NCI-H2107 treated with DMSO at 0.1 percent for 48 hours (cell line): ENCODE measurements around the gene SMIM29.
A peak's percentile ranks its signal among the peaks of the same experiment; 100 is the strongest.

Source experiments
- DNase-seq: peaks from one replicate; lab custom pipeline; 2025; ENCODE audit not compliant: unreplicated experiment; lab: John Stamatoyannopoulos, UW

SMIM29 gene

GRCh38 chr6:34227761-34228421 is 20.9 kb downstream of the SMIM29 start:
- no peak for DNase-seq

DNA sequence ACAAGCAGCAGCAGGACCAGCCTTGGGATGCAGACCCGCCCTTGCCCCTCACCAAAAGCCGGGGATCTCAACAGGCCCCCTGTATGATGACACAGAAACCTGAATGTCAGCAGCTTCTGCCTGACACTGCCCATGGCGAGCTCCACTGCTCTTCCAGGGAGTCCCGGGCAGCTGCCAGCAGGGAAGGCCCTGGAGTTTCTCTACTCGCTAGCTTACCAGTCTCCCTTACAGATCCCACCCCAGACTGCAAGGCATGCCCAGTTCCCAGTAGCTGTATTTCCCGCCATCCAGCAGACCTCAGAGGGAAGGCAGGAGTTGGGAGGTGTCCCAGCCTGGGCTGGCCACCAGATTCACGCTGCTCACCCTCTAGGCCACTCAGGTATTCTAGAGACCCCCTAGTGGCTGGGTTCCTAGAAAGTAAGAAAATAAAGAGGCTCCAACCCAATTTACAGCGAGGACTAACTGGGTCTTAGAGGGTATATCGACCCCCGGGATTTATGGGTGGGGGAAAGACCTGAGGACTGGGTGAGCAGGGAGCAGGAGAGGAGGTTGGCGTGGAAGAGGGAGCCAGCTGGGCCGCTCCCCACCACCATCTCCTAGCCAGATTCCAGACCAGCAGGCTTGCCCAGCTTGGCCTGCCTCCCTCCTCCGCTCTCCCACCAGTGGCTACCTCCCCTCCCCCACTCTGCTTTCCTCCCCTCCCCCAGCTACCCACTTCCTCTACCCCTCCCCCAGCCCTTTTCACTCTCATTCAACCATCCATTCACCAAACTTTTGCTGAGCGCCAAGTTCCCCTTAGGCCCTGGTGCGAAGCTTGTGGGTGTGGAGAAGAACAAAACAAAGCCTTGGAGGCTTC is 21.8 kb downstream of the SMIM29 start:
- no peak for DNase-seq

DNA sequence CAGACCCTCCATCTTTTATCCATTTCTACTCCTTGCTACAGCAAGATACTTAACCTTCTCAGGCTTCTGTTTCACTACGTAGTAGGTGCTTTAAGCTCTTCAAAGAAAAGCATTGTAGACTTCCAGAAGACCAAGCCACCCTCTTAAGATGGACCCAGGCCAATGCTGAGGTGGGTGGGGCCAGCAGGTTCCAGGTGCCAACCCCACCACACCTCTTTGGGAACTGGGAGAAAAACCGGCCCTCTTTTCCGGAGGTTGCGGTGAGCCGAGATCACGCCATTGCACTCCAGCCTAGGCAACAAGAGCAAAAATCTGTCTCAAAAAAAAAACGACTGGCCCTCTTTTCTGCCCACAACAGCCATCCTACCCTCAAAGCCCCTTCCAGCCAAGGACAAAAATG is 22.7 kb downstream of the SMIM29 start:
- DNase-seq: no peak

DNA sequence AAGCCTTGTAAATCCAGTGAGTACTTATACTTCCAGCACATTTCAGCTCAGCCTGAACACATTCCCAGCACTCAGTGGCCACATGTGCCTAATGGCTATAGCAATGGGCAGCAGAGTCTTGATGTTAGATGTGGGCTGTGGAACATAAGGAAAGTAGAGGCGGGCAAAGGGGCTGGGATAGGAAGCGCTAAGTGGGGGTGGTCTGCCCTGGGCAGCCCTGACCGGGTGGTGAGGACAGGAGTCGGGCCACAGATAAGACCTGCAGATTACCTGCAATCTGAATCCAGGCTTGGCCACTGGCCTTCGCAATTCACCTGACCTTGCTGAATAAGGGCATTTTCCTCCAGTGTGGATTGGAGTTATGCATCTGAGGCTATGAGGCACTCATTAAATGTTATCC is 23.3 kb downstream of the SMIM29 start:
- no peak for DNase-seq

DNA sequence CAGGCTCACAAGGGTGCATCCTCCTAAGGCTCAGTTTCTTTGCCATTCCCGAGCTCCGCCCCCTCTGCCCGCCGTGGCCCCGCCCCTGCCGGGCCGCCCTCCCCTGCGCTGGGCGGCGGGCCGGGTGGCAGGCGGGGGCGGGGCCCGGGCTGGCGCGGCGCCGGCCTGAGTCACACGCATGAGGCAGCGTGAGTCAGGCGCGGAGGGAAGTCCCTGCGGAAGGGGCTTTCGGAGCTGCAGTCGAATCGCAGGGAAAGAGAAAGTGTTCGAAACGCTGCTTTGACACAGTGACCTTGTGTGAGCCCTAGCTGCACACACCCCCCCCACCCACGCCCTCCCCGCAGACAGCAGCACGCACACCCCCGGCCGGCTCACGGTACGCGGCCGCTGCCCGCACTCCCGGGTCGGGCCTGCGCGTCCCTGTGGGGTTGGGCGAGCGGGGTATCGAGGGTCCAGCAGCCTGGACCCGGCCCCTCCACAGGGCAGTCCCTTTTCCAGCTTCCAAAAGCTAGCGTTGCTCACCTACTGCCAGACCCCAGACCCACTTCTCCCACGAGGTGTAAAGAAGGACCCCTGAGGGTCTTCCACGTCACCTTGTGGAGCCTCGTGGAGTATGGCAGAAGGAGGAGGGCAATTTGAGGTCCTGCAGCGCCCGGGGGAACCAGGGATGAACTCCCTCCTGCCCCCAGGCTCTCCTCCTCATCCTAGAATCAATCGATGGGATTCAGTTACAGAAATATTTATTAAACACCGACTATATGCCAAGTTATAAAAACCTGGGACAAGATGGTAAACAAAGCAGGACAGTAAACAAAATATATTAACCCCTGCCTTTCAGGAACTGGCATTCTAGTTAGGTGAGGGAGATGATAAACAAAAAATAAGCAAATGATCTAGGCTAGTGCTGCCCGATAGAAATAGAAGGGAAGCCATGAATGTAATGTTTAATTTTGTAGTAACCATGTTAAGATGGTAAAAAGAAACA is 24.6 kb downstream of the SMIM29 start:
- peak; percentile 46 for DNase-seq

- DNase-seq: no peak
These were observed 25.3 kb downstream of the SMIM29 start for GRCh38 chr6:34223381-34223955.

GRCh38 chr6:34218691-34219090 is 30.1 kb downstream of the SMIM29 start:
- DNase-seq: no peak

GRCh38 chr6:34213772-34214171 is 35.0 kb downstream of the SMIM29 start:
- no peak for DNase-seq

GRCh38 chr6:34207695-34208443 is 40.9 kb downstream of the SMIM29 start:
- DNase-seq: no peak

GRCh38 chr6:34206726-34207125 is 42.1 kb downstream of the SMIM29 start:
- no peak for DNase-seq

DNA sequence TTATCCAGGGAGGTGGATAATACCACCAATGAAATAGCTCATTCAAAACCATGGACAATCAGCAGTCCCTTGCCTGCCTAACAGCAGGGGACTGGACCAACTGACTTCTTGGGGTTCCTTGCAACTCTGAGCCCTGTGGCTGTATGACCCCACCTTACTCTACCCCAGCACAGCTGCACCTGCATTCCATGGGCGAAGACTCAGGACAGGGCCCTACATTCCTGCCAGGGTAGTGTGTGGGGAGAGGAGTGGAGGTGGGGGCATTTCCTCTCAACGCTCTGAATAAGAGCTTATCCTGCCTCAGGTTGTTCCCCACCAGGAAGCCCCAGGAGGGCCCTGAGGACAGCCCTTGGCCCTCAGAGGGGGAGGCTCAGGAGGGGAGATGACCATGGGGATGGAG is 42.9 kb downstream of the SMIM29 start:
- no peak for DNase-seq

DNA sequence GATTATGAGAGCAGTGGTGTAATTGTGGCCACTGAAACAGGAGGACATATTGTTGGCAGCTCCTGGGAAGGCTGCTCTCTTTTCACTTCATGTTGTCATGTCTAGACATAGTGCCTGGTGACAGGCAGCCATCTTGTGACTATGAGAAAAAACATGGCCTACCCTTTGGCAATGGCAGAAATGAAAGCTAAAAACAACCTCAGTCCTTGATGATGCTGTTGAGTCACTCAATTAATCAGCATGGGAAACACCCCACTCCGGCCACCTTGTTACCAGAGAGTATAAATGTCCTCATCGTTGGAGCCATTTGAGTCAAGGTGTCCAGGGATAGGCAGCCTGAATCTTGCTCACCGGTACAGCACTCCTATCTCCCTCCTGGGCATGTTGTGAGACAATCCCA is 43.3 kb downstream of the SMIM29 start:
- no peak for DNase-seq

DNA sequence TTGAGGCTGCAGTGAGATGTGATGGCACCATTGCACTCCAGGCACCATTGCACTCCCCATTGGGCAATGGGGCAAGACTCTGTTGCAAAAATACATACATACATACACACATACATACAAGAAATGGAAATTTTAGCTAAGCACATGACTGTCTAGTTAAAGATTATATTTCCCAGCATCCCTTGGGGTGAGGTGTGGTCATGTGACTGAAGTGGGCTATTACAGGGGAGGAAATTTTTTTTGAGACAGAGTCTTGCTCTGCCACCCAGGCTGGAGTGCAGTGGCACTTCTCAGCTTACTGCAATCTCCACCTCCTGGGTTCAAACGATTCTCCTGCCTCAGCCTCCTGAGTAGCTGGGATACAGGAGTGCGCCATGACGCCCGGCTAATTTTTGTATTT is 44.1 kb downstream of the SMIM29 start:
- no peak for DNase-seq

DNA sequence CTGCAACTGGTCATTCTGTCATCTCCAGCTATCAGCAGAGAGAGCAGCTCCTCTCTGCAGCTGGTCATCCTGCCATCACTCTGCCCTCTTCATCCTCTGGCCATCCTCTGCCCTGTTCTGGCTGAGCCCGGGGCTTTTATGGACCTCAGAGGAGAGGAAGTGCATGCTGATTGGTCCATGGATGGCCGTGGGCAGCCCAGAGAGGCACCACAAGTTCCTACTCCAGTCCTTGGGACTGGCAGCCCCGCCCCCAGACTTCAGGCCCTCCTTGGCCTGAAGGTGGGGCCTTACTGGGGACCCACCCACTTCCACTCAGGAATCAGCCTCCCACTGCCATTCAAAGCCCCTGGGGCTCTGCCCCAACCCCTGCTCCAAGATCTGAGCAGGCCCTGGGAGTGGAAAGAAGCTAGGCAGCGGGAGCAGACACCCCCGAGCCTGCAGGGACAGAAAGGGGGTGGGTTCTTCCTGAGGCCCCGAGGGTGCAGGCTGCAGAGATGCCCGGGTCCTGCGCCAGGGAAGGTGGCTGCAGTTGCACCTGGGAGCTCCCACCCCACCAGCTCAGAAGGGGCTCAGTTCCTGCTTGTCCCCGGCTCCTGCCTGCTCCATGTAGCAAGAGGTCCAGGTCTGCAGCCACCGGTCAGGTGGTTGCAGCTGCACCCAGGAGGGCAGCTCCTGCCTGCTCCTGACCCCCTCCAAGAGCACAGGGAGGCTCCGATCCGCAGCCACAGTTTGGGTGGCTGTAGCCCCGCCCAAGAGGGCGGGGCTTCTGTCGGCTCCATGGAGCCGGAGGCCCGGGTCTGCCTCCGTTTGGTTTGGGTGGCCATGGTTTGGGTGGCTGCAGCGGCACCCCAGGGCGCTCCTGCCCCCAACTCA is 46.2 kb downstream of the SMIM29 start:
- DNase-seq: no peak

- DNase-seq: no peak
These were observed 47.2 kb downstream of the SMIM29 start for GRCh38 chr6:34201455-34202107.

GRCh38 chr6:34200340-34200971 is 48.4 kb downstream of the SMIM29 start:
- no peak for DNase-seq

DNA sequence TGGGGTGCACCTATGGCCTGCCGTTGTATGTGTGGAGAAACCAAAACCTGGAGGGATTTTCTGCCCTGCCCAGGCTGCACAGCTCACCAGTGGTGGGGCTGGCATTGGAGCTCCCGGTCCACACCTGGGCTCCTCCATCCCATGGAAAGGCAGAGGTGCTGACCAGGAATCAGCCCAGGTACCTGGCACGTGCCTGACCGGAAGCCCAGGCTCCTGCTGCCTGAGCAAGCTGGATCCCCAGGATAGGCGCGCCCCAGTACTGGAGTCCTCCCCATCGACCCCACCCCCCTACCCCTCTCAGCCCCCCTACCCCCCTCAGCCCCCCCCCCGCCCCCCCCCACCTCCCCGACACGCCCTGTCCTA is 52.0 kb downstream of the SMIM29 start:
- DNase-seq: no peak
